ENCODE measurements around the gene DPYD.

DNA sequence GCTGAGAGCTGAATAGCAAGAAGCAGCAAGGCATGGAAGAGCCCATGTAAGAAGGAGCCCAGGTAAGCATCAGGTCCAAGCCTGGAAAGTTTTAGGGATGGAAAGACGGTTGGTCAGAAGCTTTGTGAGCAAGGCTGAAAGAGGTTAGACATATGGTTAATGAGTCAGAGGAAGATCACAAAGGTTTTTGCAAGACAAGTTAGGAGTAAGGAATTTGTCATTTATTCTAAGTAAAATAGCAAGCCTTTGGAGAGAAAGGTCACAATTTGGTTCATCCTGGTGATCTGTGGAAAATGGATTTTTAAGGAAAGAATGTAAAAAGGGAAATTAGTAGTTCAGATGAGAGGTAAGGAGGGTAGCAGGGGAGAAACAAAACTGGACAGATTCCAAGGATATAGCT is 106.7 kb downstream of the DPYD start:
- TF ChIP-seq, protein P1, sequence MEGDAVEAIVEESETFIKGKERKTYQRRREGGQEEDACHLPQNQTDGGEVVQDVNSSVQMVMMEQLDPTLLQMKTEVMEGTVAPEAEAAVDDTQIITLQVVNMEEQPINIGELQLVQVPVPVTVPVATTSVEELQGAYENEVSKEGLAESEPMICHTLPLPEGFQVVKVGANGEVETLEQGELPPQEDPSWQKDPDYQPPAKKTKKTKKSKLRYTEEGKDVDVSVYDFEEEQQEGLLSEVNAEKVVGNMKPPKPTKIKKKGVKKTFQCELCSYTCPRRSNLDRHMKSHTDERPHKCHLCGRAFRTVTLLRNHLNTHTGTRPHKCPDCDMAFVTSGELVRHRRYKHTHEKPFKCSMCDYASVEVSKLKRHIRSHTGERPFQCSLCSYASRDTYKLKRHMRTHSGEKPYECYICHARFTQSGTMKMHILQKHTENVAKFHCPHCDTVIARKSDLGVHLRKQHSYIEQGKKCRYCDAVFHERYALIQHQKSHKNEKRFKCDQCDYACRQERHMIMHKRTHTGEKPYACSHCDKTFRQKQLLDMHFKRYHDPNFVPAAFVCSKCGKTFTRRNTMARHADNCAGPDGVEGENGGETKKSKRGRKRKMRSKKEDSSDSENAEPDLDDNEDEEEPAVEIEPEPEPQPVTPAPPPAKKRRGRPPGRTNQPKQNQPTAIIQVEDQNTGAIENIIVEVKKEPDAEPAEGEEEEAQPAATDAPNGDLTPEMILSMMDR (IDR thresholded peaks at IDR 0.05): no peak
- no peak for TF ChIP-seq POLR2A (IDR thresholded peaks at IDR 0.05)

Data from uterus (tissue), 2 donors.